ENCODE data around the gene CRACDL.

CRACDL gene

DNA sequence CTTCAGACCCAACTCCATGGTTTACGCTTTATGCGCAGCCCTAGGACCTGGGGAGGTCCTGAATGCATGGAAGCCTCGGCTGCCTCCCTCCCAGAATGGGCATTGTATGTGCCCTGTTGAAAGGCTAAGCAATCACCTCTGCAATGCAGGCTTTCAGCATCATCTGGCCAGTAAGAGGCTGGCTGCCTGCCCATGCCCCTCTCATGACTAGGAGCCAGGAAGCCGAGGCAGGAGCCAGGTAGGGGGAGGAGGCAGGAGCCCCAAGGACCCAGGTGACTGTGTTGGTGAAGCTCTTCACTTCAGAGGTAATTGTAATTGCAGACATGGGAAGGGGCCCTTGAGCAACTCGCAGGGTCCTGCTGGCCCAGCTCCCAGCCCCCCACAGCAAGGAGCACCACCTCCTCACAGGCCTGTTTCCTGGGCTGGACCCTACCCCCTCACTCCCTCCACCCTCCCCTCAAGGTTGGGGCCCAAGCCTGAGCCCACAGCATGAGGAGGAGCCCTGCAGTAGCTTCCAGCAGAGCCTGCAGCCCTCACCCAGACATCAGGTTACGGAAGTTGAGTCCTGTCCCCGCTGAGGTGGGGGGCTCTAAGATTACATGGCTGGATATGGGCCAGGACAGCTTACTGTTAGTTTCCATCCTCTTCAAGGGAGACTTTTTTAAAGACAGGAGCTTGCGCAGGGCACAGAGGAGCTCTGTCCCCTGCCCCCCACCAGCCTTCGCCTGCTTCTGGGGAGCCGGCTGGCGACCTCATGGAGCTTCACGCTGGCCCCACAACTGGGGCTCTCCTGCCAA lies 21.9 kb downstream of the CRACDL start:
- H3K36me3 Mint-ChIP-seq = no peaks in the 10 kb centered on the region
- no peak overlapping the region for H3K4me3 Mint-ChIP-seq
- H3K27ac Mint-ChIP-seq = no peak overlapping the region
- H3K27me3 Mint-ChIP-seq = peaks cover 6% of the 10 kb centered on the region
- H3K4me1 Mint-ChIP-seq (ENCODE audit: low read depth) = peaks cover 15% of the 10 kb centered on the region
- no peaks in the 10 kb centered on the region for H3K9me3 Mint-ChIP-seq (ENCODE audit: low read depth)

DNA sequence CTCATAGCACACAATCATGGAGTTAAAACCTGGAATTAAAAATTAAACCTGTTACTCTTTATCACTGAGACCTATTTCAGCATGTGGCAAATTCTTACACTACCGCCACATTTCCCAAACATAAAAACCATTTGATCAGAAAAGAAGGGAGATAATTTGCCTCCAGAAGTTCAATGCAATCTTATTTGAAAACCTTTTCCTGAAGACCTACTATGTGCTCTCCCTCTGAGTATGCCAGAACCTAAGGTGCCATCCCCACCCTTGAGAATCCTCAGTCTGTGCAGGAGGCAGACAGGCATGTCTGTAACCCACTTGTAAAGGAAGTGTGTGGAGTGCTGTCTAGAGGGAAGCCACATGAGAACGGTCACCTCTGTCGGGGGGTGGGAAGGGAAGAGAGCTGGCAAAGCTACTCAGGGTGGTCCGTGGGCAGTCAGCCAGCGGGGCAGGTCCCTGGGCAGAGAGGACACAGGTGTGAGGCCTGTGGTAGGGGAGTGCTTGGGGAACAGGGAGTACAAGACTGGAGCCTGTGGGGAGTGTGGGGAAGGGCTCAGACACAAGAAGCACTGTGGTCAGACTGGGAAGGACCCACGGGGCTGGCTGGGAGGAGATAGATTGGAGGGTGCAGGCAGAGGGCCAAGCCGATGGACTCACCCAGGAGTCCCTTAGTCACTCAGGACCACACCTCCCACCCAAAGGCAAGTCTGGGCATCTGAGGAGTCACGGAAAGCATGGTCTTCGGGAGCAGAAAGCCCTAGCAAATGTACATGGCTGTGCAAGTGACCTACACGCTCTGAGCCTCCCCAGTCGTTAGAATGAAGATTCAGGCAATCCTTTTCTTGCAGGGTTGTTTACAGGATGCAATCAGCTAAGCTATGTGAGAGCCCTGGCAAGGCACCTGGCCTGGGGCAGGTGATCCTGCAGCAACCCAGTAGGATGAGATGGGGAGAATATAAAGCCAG lies 22.8 kb downstream of the CRACDL start:
- Mint-ChIP-seq H3K36me3 (no peaks in the 10 kb centered on the region), H3K9me3 (ENCODE audit: low read depth) (no peaks in the 10 kb centered on the region), H3K27ac (no peak overlapping the region), H3K4me1 (ENCODE audit: low read depth) (peaks cover 20% of the 10 kb centered on the region), H3K4me3 (no peak overlapping the region), H3K27me3 (peaks cover 7% of the 10 kb centered on the region)

DNA sequence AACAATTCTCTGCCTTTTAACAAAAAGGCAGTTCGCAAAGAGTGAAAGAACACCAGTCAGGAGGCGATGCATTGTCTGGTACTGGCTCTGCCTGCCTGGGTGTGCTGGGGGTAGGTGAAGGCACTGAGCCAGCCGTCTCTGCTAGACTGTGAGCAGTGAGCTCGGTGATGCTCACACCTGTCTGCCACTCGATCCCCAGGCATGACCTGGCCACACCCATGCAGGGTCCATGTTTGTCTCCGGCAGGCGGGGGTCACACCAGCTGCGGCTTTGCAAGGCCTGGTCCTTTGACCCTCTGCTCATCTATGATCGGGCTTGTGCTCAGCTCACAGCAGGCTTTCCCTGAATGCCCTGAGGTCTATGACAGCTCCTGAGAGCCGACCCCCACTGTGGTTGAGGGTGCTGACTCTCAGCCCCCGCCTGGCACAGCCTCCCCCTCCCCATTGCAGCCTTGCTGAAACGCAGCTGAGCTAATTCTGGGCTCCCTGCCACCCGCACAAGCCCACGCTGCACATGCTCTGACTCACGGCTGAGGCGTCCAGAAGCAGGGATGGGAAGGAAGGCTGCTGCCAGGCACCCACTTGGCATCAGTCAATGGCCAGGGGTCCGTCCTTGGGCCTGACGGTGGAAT lies 23.7 kb downstream of the CRACDL start:
- H3K27ac Mint-ChIP-seq = no peak overlapping the region
- H3K4me1 Mint-ChIP-seq (ENCODE audit: low read depth) = peaks cover 20% of the 10 kb centered on the region
- H3K27me3 Mint-ChIP-seq = peaks cover 7% of the 10 kb centered on the region
- no peak overlapping the region for H3K4me3 Mint-ChIP-seq
- no peaks in the 10 kb centered on the region for H3K9me3 Mint-ChIP-seq (ENCODE audit: low read depth)
- H3K36me3 Mint-ChIP-seq = no peaks in the 10 kb centered on the region

DNA sequence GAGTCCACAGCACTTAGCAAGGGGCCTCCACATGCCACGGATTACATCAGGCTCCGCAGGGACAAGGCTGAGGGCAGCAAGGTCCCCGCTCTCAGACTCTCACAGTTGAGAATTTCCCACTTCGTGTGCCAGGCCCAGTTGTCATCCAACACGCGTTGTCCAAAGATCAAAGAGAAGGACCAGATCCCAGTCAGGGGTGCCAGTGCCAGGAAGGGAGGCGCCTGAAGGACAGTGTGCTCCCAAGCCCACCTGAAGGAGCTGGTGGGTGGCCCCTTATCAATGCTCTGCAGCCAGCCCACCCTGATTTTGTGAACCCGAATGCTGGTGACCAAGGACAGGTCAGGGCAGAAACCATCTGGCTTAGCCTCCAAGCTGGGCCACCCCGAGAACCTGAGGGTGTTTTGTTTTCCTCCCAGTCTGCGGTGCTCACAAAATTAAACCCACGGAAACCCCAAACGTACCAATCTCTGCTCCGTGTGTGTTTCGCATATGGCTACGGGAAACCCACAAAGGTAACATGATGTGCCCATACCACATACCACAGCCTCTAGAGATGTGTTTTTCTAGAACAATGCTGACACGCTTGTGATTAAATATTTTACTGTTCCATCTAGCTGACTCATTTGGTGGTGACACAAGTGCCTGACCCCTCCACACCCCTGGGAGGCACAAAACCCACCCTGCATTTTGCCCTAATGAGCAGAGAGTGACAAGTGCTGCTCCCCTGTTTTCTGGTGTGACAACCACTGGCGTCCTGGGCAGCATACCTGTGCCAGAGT lies 24.5 kb downstream of the CRACDL start:
- Mint-ChIP-seq H3K4me3 (no peak overlapping the region), H3K4me1 (ENCODE audit: low read depth) (peaks cover 20% of the 10 kb centered on the region), H3K27me3 (peaks cover 6% of the 10 kb centered on the region), H3K9me3 (ENCODE audit: low read depth) (no peaks in the 10 kb centered on the region), H3K27ac (no peak overlapping the region), H3K36me3 (no peaks in the 10 kb centered on the region)

DNA sequence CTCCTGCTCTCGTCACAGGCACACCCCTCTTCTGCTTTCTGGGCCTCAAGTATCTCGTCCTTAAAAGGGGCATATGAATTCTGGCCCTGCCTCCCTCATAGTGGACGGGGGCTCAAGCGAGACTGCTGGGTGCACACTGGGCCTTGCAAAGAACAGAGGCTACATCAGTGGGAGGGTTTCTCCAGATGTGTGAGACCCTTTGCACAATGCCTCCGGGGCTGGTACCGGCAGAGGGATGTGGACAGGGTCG lies 25.0 kb downstream of the CRACDL start:
- Mint-ChIP-seq H3K36me3 (no peaks in the 10 kb centered on the region), H3K4me1 (ENCODE audit: low read depth) (peaks cover 20% of the 10 kb centered on the region), H3K4me3 (no peak overlapping the region), H3K9me3 (ENCODE audit: low read depth) (no peaks in the 10 kb centered on the region), H3K27me3 (peaks cover 6% of the 10 kb centered on the region), H3K27ac (no peak overlapping the region)

DNA sequence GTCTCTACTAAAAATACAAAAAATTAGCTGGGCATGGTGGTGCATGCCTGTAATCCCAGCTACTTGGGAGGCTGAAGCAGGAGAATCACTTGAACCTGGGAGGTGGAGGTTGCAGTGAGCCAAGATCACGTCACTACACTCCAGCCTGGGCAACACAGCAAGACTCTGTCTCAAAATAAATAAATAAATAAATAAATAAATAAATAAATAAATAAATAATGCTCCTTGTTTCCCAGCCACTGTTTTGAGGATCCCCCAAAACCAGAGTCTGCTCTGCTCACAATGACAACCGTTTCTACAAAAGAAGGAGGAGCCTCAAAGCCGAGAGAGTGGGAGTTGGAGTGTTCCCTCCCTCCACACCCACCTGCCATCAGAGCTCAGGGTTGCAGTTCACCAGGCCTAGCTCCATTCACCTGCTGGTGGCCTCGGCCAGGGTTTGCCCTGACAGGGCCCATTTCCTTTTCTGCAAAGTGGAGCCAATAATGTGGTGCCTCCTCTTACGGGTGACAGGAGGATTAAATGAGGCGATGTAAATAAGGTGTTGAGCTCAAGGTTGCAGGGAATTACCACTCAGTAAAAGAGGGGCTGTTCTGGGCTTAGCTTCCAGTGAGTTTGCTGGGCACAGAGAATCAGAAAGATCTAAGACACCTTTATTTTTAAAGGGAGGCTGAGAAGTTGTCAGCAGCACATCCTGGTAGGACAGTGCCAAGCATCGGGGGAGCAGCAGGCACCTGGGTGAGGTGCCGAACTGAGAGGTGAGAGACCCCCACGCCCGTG lies 25.5 kb downstream of the CRACDL start:
- Mint-ChIP-seq H3K9me3 (ENCODE audit: low read depth) (no peaks in the 10 kb centered on the region), H3K36me3 (no peaks in the 10 kb centered on the region), H3K27ac (no peak overlapping the region), H3K4me1 (ENCODE audit: low read depth) (peaks cover 20% of the 10 kb centered on the region), H3K27me3 (peaks cover 6% of the 10 kb centered on the region), H3K4me3 (no peak overlapping the region)

DNA sequence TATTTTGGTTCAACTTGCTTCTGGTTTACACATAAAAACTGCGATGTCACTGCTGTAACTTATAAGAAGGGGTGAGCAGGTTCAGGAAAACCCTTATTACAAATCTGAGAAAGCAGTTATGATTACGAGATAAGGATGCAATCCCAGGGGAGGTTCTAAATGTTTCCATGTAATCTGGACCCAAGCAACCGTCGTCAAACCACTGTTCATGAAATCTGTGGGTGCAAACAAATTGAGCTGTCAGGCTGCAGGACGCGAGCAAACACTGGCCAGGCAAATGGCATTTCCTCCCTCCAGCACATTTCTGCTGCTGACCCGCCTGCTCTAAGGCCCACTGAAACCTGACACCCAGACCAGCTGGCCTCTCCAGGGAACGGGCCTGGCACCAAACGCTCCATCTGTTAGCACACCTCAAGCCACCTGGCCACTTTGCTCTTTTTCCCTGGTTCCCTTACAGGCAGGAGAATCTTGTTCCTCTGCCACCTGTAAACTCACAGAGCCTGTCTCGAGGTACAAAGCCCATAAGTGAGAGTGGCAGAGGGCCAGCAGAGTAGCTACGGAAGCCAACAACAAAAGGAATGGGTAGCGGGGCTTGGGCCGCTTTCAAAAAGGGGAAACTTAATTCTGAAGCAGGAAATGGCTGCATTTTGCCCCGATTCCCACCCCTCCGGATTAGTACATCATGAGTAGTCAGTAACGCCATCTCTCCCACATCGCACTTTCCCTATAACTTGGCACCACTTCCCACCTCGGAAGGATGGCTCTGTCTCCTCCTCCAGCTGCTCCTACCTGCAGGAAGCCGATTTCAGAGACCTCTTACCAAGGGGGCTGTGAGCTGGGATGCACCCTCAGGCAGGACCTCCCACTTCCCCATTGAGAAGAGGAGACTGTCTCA lies 26.5 kb downstream of the CRACDL start:
- H3K27me3 Mint-ChIP-seq = peaks cover 4% of the 10 kb centered on the region
- H3K9me3 Mint-ChIP-seq (ENCODE audit: low read depth) = no peaks in the 10 kb centered on the region
- H3K4me3 Mint-ChIP-seq = no peak overlapping the region
- H3K4me1 Mint-ChIP-seq (ENCODE audit: low read depth) = peaks cover 20% of the 10 kb centered on the region
- no peaks in the 10 kb centered on the region for H3K36me3 Mint-ChIP-seq
- no peak overlapping the region for H3K27ac Mint-ChIP-seq

DNA sequence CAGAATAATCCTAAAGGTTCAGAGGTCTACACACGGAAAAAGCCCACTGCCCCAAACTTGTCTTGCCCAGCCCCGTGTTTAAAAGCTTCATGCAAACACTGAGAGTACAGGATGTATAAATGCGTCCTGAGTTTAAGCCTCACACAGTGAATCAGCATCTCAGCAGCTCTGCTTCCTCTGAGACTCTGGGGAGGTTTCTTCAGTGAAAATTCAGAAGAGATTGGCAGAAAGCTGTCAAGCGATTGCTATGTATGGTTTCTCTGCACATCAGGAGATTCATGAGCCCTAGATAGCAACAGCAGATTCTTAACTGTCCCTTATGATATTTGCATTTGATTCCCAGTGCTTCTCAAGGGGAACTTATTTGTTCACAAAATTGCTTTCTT lies 27.1 kb downstream of the CRACDL start:
- Mint-ChIP-seq H3K9me3 (ENCODE audit: low read depth) (no peaks in the 10 kb centered on the region), H3K4me1 (ENCODE audit: low read depth) (peaks cover 20% of the 10 kb centered on the region), H3K27me3 (peaks cover 4% of the 10 kb centered on the region), H3K4me3 (no peak overlapping the region), H3K27ac (no peak overlapping the region), H3K36me3 (no peaks in the 10 kb centered on the region)

DNA sequence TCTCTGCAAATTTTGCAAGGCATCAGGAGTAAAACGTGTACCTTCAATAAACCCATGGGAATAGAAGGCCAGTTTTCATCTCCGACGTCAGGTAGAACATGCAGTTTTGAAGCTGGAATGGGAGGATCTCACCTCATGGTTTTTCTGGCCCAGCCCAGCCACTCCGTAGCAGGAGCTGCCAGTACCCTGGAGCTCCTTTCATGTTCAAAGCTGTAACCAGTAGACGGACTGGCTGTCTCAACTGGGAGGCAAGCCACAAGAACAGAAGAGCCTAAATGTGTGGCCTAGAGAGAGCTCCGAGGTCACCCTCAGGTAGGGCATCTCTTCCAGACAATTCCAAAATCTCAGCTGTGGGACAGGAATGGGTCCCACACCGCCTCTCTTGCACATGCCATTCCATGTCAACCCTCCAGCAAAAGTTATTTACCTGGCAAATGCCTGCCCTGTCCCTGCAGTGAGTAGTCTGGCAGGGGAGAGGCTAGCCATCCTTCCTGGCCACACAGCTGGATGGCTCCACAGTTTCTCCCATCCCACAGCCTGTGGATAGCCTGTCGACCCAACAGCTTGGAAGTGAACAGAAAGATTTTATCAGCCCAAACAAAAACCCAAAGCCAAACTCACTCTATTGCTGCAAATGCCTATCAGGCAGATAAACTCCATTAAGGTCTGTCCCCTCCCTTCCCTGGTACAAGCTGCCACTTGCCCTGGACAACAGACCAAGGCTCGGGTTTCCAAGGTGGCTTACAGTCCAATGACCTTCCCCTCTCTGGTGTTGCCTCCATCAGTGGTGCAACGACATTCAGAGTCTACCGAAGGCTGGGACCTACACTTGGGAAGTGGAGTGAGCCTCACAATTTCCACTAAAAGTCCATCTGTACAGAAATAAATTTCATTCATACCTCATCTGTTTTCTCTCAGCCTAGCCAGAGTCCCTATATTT lies 27.8 kb downstream of the CRACDL start:
- Mint-ChIP-seq H3K27me3 (peaks cover 4% of the 10 kb centered on the region), H3K4me1 (ENCODE audit: low read depth) (peaks cover 20% of the 10 kb centered on the region), H3K9me3 (ENCODE audit: low read depth) (no peaks in the 10 kb centered on the region), H3K4me3 (no peak overlapping the region), H3K27ac (no peak overlapping the region), H3K36me3 (no peaks in the 10 kb centered on the region)

DNA sequence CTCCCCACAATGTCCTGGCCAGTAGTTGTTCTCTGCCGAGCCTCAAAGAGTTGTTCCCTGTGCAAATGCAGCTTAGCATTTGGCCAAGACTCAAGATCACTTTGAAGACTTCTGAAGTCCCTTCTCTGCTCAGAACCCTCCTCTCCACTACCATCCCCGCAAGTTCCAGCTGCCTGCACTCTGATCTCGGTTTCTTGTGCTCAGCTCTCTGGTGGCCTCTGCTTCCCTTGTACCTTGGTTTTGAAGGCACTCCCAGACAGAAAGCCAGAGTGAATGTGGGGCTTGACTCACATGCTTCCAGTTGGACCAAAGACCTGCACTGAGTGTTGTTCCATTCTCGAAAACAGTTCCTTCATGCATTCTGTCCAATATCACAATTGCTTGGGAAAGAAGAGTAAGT lies 28.6 kb downstream of the CRACDL start:
- no peaks in the 10 kb centered on the region for H3K9me3 Mint-ChIP-seq (ENCODE audit: low read depth)

DNA sequence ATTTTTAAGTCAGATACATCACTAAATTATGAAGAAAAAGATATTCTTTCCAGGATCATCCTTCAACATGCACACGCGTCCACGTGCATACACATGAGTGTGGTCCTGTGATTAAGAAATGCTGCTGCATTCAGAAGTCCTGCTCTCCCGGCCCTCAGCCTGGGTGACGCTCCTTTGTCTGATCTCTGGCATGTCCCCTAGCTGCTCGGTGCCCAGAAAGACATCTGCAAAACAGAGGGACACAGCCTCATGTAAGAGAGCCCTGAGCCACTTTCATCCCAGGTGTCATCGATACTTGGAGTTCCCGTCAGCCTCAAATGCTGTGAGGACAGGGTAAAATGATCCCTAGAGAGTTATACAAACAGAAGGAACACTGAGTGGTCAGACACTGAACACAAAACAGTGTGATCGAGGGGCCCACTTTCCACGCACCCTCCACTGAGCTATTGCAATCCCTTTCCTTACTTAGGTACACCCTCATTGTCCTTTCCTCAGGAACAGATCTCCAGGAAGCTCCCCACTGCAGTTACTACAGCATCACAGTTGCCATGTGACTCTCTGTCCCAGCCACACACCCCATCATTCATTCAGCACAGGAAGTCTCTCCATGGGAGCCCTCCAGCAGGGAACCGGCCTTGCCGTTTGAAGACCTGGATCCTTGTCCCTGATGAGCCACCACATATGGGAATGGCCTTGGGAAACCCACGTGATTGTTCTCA lies 32.1 kb downstream of the CRACDL start:
- no peak overlapping the region for H3K4me3 Mint-ChIP-seq
- peaks cover 1% of the 10 kb centered on the region for H3K27me3 Mint-ChIP-seq
- H3K36me3 Mint-ChIP-seq = no peaks in the 10 kb centered on the region
- H3K27ac Mint-ChIP-seq = no peak overlapping the region
- peaks cover 3% of the 10 kb centered on the region for H3K4me1 Mint-ChIP-seq (ENCODE audit: low read depth)
- H3K9me3 Mint-ChIP-seq (ENCODE audit: low read depth) = no peaks in the 10 kb centered on the region

More for the DNA sequence above, 28.6 kb downstream of the CRACDL start:
- no peaks in the 10 kb centered on the region for H3K36me3 Mint-ChIP-seq
- H3K4me3 Mint-ChIP-seq = no peak overlapping the region
- H3K27me3 Mint-ChIP-seq = peaks cover 4% of the 10 kb centered on the region
- H3K4me1 Mint-ChIP-seq (ENCODE audit: low read depth) = peaks cover 20% of the 10 kb centered on the region
- H3K27ac Mint-ChIP-seq = no peak overlapping the region

DNA sequence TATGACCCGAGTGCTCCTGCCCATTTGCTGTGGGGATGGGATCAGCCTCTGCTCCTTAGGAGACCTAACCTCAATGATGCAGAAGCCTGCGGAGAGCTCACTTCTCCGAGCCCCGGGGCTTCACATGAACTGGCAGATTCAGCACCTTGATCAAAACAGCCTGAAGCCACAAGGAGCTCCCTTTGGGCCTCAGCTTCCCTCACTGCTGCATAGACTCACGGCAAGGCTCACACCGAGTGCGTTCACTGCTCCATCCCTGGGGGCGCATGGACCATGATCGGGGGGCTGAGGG lies 33.0 kb downstream of the CRACDL start:
- H3K27ac Mint-ChIP-seq = no peak overlapping the region
- no peaks in the 10 kb centered on the region for H3K36me3 Mint-ChIP-seq
- peaks cover 1% of the 10 kb centered on the region for H3K27me3 Mint-ChIP-seq
- no peaks in the 10 kb centered on the region for H3K4me1 Mint-ChIP-seq (ENCODE audit: low read depth)
- H3K9me3 Mint-ChIP-seq (ENCODE audit: low read depth) = no peaks in the 10 kb centered on the region
- no peak overlapping the region for H3K4me3 Mint-ChIP-seq
